SK-MEL-5 (cell line): ENCODE measurements around the gene SKOR1. TPM values are rescaled to one million over a fixed set of nuclear protein-coding genes. Genes with fewer than 3 reads are reported as not detected.

Experiments used
- small RNA-seq, 2 experiments: library from RNA; depleted of rRNA; stranded (forward); fragments of <200 nt; gene quantifications; one replicate each; pipeline ENCODE3, GENCODE V24; 2014
- total RNA-seq: library from RNA; depleted of rRNA; stranded (reverse); fragments of >200 nt; shearing (Covaris generic); gene quantifications from 2 replicates; pipeline ENCODE4 v1.2.3, GENCODE V29; 2014; rRNA removed

Gene SKOR1
- total RNA-seq, 1 experiment from 2014 or later, result not detected

Small RNAs within 50 kb of the gene (small RNA-seq; reads per million reads assigned to genes)
- 0.15 to 3.1 reads per million in 2 experiments for gene RNU6-1

Other genes starting within 250 kb of the SKOR1 start
- gene RNU6-1, start 14.5 kb downstream of the SKOR1 start, total RNA-seq, result not detected in 2 replicates
- gene PIAS1, start 228.8 kb downstream of the SKOR1 start, total RNA-seq, result 23.0 and 26.9 TPM in 2 replicates